GM19193 (cell line): ENCODE measurements around the gene ARHGAP21.

Experiments
- POLR2A ChIP-seq: IDR thresholded peaks from 4 replicates; pipeline ENCODE4 v1.6.1; 2011; ENCODE audit not compliant: insufficient read depth, insufficient read length; ENCODE audit errors: extremely low read depth

The ARHGAP21 gene

DNA sequence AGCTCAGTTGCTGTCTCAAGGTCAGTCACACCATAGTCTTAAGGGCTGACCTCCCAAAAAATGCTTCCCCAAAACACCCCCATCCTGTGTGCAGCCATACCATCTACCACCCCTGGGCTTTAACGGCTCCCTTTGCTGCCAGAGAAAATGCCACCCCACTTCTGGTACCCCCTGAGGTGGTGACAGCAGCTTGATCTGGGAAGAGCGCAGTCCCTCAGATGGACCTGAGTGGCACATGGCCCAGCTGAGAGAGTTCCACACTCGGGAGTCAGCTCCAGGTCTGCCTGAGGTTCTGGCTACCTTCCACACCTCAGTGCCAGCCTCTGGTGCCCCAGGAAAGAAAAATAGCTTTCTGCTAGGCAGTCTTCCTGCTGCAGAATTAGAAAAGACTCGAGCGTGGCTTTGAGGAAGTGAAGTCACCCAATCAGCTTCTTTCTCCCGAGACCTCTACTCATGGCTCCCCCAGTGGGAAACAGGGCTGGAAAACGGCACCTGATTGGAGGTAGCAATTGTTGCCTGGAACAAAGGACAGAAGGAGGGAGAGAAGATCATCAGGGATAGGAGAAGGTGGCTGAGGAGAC lies 151.7 kb downstream of the ARHGAP21 start:
- TF ChIP-seq POLR2A, result no peak

DNA sequence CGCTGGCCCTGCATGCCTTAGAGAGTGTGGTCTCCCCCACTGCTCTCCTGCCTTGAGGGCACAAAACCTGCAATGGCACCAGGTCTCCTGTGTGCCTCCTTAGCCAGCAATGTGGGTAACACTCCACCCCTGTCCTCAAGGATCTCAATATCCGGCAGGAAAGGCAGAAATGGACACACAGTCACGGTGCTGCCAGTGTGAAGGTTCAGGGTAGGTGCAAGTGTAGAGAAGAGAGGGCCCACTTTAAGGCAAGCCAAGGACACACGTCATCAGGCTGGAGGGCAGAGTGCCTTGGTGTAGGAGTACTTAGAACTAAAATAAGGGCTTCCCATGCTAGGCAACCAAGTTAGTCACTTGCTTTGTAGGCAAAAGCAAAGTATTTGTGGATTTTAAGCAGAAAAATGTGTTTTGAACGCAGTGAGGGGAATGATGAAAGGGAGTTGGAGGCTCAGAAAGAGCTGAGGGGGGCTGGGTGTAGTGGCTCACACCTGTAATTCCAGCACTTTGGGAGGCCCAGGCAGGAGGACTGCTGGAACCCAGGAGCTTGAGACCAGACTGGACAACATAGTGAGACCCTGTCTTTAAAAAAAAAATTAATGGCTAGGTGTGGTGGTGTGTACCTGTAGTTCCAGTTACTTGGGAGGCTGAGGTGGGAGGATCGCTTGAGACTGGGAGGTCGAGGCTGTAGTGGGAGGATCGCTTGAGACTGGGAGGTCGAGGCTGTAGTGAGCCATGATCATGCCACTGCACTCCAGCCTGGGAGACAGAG lies 152.8 kb downstream of the ARHGAP21 start:
- no peak for TF ChIP-seq POLR2A

DNA sequence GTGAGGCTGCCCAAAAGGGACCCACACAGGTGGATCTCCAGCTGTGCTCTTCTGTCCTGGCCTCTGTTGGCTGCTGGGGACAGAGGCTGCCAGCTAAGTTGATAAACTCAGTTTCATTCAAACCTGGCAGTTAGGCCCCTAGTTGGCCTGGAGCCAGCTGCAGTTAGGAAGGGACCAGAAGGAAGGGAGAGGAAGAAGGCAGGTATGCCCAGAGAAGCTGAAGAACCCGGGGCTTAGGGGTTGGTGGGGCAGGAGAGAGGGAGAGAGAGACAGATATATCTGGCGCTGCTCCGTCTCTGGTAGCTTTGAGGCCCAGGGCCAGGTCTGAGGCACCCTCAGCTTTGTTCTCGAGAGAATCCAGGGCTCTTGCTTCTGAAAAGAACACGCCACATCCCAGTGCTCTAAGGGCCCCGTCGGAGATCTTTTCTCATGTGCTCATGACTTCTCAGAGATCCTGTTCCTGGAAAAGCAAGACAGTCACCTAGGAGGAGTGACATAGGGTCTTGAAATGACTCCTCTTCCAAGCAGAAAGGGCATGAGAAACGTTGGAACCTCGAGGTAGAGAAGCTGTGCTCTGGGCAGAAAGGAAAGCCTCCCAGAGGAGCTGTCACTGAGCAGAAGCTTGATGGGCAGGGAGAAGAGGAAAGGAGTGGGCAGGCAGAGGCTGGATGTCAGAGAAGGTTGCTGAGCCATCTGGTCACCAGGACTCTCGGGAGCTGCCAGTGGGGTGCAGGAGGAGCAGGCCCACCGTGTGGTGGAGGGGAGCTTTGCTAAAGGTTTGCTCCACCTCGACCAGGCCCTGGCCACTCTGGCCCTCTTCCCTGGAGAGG lies 153.6 kb downstream of the ARHGAP21 start:
- no peak for TF ChIP-seq POLR2A

DNA sequence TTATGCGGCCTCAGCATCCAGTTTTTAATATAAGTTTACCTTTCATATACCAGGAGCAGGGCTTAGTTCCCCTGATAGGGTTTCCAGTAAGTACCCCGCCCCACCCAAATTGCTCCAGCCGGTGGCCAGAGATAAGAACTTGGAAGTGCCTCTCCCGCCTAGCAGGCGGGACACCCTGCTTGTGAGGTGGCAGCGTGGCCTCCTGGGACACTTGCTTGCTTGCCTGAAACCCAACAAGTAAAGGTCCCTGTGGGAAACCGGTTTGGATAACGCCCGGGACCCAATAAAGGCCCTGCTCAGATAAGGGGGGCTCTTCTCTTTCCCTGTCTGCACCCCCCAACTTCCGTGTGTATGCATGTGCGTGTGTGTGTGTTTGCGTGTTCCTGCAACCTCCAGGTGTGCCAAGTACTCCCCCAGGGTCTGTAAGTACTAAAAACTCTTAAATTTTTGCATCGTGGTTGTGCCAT lies 154.3 kb downstream of the ARHGAP21 start:
- no peak for TF ChIP-seq POLR2A

DNA sequence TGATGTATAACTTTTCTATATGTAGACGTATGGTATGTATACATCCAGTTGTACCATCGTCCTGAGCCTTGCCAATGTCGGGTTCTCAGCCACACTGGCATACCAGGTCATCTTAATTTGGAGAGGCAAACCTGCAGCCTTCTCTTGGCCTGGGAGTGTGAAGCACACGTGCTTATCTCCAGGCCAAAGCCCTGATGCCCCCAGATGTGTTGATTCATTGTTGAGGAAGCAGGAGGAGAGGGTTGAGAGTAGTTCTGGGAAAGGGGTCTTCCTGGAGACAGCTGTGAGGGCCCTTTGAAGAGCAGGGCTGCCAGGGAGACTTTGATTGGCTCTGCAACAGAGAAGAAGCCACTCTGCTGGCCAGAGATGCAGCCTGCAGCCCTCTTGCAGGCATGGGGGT lies 155.6 kb downstream of the ARHGAP21 start:
- TF ChIP-seq POLR2A, result no peak

DNA sequence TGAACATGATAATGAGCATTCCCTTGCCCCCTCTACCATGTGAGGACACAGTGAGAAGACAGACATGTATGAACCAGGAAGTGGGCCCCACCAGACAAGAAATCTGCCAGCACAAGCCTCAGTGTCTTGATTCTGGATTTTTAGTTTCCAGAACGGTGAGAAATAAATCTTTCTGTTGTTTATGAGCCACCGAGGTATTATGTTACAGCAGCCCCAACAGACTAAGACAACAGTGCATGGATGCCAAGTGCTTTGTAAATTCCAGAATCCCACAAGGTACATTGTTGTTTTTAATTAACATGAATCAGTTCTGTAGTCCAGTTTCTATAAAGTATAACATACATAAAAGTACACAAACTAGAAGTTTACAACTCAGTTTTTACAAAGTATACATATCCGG lies 162.2 kb downstream of the ARHGAP21 start:
- no peak for TF ChIP-seq POLR2A

DNA sequence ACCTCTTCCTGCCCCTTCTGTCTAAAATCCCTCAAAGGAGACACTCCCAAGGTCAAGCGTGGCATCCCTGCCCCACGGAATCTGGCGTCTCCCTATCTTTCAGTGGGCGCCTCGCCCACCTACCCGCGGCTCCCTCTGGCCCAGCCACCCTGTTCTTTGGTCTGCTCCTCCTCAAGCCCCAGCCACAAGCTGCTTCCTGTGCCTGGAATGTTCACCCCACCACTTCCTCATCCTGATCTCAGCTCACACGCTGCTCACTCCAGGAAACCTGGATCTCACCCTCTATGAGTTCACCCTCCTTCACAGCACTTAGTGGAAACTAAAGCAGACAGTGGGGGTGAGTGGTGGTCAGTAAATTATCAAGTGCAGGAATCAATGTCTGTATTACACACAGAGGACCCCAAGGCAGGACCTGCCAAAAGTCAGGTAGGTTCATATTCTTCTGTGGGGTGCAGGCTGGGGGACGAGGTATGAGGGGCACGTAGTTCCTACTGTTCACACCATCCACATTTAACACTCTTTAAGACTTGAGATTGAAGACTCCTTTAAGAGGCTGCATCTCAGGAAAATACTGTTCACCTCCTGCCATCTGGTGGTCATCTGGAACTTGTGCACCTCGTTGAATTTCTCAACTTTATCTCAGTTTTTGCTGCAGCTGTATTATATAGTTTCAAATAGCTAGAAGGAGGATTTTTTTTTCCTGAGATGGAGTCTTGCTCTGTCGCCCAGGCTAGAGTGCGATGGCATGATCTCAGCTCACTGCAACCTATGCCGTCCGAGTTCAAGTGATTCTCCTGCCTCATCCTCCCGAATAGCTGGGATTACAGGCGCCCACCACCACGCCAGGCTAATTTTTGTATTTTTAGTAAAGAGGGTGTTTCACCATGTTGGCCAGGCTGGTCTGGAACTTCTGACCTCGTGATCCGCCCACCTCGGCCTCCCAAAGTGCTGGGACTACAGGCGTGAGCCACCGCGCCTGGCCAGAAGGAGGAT lies 166.6 kb downstream of the ARHGAP21 start:
- TF ChIP-seq POLR2A, result no peak

DNA sequence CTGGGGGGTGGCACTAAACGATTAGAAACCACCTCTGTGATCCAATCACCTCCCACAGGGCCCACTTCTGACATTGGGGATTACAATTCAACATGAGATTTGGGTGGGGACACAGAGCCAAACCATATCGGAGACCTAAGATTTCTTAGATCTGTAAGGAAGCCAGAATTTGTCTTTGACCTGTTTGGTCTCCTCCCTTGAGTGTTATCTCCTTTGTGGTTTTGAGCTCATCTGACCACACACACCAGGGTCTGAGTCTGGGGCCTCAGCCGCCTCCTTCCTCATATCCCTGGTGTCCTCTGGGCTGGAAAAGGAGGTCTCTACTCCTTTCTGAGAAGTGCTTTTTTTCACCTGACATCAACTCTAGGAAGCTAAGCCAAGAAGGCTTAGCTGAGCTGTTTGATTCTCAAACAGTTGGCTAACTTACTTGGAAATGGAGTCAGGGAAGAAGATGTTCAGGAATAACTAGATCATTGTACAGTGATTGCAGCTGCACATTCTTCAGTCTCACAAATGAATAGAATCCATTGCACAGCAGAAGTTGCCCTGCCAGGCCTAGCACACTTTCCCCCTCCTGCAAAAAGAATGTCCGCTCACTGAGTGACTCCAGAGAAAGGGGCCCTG lies 167.4 kb downstream of the ARHGAP21 start:
- TF ChIP-seq POLR2A, result no peak

DNA sequence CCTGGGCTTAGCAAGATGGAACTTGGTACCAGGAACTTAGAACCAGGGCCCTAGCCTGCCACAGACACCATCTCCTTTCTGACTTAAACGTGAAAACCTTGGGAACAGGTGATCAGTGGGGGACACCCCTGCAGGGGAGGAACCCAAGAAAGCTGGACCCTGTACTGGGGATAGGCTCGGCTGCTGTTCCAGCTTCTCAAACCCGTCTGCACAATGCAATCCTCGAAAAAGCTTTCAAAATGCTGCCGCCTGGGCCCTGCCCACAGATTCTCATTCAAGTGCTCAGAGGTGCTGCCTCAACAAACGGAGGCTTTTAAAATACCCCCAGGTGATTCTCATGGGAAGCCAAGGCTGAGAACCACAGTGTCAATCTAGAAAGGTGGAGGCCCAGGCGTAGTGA lies 169.7 kb downstream of the ARHGAP21 start:
- no peak for TF ChIP-seq POLR2A

DNA sequence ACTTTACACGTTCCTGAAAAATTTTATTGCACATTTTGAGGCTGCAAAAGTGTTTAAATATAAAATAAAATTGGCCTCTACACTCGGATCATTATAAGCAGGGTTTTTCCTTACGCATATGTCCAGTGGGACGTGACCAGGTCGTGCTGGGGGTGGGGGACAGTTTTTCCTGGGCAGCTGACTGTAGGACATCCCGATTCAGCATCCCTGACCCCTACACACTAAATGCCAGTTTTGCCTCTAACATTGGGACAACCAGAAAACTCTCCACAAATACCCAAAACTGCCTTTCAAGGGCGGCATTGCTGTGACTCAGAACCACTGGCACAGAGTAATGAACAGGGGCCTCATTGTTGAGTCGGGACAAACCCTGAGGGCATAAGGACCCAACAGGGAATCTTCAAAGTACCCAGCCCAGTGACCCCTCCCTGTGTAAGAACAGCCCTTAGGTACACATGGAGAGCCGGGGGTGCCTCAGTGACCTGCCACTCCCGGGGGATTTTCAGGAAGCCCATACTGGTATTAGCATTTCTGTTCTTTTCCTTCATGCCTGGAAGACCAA lies 170.6 kb downstream of the ARHGAP21 start:
- TF ChIP-seq POLR2A, result no peak

DNA sequence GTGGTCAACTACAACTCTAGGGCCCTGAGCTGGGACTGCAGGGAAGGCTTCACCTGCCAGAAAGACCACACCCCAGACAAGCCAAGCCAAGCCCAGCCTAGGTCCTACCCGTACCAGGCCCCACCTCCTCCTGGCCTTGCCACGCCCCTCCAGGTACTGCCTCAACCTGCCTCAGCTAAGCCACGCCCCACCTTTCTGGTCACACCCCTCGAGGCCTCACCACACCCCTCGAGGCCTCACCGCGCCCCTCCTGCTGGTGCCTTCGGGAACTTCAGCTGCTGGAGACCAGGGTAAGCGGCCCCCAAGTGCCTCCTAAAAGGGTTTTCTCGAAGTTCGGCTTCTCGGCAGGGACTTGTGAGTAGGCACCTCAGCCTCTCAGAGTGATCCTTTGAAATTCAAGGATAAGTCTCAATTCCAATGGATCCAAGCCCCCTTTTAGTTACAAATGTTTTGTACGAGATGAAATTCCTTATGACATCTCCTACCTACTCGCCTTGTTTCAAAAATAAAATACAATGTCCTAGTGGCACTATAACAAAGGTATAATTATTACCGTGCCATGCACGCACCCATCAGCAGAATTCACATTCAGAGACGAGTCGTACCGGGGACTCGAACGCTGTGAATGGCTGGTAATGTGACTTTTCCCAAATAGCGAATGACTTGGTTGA lies 171.2 kb downstream of the ARHGAP21 start:
- no peak for TF ChIP-seq POLR2A

DNA sequence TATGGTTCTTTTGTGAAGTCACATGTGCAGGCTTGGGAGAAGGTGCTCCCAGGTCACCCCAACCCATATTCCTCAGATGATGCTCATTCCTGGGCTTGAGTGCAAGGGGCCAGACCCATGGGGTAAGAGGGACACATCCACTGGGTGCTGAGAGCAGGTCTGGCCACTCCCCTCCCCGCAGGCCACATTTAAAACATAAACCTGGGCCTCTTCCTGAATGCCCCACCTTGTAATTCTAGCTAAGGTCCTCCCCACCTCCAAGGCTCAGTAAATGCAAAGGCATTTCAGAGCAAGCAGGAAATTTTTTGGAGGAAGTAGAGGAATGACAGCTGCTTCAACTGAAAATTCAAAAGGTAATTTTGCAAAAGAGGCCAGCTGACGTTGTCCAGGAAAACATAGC lies 172.5 kb downstream of the ARHGAP21 start:
- no peak for TF ChIP-seq POLR2A

DNA sequence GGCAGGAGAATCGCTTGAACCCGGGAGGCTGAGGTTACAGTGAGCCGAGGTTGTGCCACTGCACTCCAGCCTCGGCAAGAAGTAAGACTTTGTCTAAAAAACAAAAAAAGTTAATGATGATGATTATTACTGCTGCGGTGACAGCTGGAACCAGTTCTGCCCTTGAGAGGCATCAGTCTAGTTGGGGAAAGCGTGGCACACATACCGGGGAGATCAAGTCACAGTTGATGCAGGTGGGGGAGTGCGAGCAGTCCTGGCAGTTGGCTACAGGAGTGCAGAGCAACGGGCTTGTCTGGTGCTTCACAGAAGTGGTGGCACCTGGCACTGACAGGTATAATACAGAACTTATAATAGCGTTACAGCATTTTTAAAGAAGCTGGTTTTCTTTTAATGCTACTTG lies 173.0 kb downstream of the ARHGAP21 start:
- no peak for TF ChIP-seq POLR2A

DNA sequence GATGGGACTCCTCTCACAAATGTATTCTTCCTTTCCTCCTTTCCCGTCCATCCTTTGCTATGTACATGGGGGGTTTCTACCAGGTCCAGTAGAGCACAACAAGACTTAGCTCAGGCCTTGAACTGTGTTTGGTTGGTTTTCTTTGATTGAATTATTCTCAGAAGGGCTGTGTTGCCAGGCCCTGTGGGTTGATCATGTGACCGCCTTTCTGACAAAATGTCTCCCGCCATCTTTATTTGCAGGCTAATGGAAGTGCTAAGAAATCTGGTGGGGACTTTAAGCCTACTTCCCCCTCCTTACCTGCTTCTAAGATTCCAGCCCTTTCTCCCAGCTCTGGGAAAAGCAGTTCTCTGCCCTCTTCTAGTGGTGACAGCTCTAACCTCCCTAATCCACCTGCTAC lies 178.1 kb downstream of the ARHGAP21 start:
- no peak for TF ChIP-seq POLR2A

DNA sequence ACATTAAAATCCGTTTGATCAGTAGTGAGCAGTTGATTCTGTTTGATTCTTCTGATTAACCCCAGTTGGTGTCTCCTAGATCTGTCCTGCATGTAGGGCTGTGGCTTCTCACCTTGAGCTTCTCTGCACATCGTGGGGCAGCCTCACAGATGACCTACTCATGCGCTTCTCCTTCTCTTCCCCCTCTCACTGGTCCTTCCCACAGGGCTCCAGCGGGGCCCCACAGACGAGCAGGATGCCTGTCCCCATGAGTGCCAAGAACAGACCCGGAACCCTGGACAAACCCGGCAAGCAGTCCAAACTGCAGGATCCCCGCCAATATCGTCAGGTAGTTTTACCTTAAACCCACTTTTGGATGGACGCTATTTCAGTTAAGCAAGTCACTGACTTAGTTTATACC lies 178.9 kb downstream of the ARHGAP21 start:
- no peak for TF ChIP-seq POLR2A
